HG02588 (cell line): Measurements from ENCODE around the gene CFH.
"Not testable (repeated sequence)": the region's sequence is repeated elsewhere in the genome, so short reads cannot be mapped to it uniquely, and the experiment has no call there.

ENCODE experiments used
- ATAC-seq: cut with Tn5 transposase; IDR thresholded peaks from one replicate; pipeline ENCODE4 v1.9.1; 2021; ENCODE audit warnings: mild to moderate bottlenecking, moderate library complexity; ENCODE audit not compliant: unreplicated experiment

CFH gene

DNA sequence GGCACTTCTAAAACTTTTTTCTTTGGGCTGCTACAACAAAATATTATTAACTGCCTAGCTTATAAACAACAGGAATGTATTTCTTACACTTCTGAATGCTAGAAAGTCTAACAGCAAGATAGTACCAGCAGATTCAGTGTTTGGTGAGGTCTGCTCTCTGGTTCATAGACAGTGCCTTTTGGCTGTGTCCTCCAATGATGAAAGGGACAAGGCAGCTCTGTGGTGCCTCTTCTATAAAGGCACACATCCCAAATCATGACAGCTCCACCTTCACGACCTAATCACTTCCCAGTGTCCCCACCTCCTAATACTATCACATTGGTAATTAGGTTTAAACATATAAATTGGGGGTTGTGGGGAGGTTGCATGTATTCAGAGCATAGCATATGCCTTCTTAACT, 9.5 kb downstream of the CFH start:
- no peak for ATAC-seq

DNA sequence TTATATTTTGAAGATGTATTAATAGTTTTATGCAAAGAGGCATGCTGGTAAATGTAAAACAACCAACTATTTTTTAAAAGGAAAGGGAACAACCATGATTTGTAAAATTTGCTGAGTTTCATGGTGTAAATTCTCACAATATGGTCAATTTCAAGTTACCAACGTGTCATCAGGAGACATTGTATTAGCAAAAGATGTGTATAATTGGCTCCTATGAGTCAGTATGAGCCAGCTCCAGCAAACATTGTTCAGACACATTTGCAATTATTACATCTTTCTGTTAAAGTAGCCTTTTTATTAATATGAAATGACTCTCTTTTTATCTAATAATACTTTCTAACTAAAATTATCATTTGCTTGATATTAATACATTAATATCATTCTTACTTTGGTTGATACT, 15.3 kb downstream of the CFH start:
- ATAC-seq = no peak

DNA sequence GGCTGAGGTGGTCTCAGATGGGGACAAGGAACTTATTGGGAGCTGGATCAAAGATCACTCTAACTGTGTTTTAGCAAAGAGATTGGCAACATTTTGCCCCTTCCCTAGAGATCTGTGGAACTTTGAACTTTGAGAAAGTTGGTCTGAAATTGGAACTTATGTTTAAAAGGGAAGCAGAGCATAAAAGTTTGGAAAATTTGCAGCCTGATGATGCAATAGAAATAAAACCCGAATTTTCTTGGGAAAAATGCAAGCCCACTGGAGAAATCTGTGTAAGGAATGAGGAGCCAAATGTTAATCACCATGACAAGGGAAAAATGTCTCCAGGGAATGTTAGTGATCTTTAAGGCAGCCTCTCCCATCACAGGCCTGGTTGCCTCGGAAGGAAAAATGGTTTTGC, 17.2 kb downstream of the CFH start:
- ATAC-seq = no peak

DNA sequence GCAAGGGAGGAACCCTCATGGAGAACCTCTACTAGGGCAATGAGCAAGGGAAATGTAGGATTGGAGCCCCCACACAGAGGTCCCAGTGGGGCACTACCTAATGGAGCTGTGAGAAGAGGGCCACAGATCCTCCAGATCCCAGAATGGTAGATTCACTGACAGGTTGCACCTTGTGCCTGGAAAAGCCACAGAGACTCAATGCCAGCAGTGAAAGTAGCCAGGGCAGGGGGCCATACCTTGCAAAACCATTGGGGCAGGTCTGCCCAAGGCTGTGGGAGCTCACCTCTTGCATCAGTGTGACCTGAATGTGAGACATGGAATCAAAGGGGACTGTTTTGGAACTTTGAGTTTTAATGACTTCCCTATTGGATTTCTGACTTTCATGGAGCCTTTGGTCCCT, 17.9 kb downstream of the CFH start:
- no peak for ATAC-seq

DNA sequence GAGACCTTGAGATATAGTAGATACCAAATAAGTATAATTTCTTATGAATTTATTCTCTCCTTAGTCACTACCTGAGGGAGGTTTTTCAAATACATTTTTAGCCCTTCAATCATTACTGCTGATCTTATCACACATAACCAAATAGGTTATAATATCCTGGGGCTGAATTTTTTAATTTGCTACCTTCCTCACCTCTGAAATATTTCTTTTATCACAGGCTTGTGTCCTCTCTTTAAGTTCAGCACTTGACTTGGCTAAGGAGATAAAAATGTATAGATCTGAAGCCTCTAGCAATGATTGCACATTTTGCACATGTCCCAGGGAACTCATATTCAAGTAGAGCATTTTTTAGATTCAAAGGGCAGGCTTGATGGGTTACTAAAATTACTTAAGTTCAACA, 23.1 kb downstream of the CFH start:
- ATAC-seq = no peak

DNA sequence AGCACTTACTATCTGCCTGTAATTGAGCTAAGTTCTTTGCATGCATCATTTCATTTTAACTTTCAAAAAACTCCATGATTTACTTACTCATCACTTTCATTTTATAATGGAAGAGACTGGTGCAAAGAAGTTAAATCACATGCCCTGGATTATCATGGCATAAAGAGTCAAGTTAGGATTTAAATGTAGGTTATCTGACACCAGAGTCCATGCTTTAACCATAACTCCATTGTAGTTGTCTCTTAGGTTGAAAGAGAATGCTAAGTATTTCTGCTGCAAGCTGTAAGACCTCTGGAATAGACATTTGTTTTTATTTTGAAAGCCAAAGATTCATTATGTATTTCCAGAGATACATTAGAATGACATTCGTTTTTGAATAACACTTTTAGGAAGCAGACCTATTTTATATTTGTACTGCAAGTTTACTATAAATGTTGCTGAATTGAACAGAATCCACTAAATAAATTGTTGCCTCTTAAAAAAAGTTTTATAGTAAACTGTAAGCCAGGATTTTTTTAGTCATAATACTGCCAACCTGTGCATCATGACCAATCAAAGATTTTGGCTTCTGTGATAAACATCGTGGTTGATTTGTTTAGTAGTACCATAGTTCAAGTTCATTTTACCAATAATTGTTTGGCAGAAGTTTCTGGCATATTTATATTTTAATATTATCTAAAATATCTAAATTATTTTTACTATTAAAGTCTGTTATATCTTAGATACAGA, 26.1 kb downstream of the CFH start:
- no peak for ATAC-seq

DNA sequence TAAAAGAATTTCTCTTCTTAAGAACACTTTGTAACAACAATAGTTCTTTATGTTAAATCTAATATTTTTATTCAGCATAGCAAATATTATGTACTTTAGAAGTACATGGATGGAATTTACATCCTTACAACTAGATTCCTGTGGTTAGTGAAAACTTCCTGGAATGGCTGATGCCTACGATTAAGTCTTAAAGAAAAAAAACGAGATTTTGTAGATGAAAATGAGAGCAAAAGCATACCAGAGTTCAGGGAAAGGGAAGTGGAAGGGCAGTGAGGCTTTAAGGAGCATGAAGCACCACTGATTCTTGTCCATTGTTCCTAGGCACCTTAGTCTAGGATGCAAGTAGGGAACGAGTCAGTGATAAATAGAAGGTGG, 26.7 kb downstream of the CFH start:
- ATAC-seq = no peak

DNA sequence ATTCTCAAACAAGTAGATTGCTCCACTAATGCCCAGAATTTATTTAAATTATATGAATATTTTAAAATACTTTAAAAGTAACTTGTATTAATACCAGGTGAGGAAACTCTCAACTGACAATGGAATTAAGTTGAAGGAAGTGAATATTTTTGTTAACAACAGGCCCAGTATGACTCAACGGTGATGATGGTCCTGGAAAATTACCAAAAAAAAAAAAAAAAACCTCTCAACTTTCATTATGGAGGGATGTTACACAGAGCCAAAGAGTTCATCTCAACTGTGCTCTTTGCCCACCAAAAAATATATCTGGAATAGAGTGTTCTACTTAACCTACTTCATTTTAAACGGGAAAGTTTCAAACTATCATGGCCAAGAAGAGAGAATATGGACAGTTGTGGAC, 28.3 kb downstream of the CFH start:
- no peak for ATAC-seq

DNA sequence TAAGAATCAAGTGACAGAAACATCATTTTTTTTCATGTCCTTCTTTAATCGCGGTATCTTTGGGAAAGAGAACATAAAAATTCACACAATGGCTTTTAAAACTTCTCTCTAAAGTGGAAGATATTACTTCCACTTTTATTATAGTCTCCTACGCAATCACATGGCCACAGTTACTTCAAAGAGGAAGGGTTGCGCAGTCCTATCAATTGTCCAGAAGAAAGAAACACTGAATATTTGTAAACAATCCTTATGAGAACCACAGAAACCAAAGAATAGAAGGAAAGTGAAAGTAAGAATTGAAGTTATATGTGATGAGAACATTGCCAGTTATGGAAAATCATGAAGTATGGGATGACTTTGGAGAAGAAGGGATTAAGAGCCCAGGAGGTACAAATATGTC, 32.6 kb downstream of the CFH start:
- ATAC-seq = no peak

DNA sequence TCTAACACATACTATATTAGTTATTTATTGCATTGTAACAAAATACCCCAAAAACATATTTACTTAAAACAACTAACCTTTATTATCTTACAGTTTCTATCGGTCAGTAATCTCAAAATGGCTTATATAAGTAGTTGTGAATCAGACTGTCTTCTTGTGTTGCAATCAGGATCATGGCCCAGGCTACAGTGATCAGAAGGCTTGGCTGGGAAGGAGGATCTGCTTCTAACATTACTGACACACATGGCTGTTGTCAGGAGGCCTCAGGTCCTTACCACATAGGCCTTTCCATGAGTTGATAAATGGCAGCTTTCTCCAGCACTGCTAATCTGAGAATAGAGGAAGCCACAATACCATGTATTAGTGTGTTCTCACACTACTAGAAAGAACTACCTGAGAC, 33.7 kb downstream of the CFH start:
- no peak for ATAC-seq

DNA sequence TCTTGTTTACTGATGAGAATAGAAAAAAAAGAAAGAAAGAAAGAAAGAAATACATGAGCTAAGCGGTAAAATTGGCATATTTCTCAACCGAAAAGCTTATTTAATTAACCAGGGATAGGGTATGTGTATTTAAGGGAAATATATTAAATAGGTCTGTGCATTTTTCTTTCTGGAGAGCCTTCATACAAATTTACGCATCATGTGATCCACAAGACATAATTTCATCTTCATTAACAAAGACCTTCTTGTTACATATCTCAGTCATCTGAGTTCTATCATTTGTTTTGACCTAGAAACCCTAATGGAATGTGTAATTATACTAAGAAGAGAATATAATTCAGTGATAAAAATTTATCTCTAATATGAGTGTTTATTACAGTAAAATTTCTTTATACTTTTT, 37.2 kb downstream of the CFH start:
- no peak for ATAC-seq

DNA sequence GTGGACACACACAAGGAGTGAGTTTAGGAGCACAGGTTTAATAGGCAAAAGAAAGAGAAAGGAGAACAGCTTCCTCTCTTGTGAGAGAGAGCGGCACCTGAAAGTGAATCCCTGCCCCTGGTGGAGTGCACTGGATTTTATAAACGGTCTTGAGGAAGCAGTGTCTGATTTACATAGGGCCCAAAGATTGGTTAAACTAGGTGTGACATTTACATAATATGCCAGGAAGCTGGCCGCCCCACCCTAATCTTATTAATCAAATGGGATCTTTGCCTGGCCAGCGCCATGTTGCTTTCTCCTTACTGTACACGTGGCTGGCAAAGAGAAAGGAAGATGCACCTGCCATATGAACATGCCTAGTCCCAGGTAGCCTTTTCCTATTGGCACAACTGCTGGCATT, 38.7 kb downstream of the CFH start:
- ATAC-seq = no peak

DNA sequence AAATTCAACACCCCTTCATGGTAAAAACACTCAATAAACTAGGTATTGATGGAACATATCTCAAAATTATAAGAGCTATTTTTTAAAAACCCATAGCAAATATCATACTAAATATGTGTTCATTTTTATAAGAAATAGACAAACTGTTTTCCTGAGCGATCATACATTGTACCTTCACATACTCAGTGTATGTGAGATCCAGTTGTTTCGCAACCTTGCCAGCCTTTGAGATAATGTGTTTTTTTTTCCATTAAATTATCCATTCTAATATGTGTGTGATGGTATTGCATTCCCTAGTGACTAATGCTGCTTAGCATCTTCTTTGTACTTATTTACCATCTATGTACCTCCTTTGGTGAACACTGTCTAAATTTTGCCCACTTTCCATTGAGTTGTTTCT, 47.1 kb downstream of the CFH start:
- ATAC-seq = no peak

DNA sequence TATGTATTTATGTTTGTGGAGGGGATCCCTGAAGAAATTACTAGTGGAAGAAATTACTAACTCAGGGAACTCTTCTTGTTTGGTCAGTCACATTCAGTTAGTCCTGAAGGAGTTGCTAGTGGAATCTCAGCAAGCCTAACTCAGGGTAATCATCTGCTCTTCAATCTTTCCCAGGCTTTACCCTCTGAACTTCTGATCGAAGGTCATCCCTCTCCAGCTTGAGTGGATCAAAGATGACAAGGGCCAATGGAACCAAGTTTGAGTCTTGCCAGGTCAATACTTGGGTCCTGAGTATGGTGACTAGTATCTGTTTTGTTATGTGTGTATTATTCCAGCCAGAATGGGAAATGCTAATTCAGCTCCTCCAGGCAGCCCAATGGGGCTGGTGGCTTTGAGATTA, 49.3 kb downstream of the CFH start:
- no peak for ATAC-seq

DNA sequence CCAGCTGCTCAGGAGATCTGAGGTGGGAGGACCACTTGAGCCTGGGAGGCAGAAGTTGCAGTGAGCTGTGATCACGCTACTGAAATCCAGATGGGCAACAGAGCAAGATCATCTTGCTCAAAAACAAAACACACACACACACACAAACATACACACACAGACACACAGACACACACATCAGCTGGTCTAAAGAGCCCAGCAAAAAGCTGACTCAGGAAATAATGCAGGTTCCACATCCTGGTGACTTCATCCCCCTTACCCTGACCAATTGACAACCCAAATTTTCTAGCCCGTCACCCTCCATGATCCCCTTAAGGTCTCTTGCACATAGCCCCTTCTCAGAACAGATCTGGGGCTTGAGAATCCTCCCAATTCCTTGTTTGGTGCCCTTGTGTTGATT, 58.0 kb downstream of the CFH start:
- ATAC-seq = not testable (repeated sequence)

DNA sequence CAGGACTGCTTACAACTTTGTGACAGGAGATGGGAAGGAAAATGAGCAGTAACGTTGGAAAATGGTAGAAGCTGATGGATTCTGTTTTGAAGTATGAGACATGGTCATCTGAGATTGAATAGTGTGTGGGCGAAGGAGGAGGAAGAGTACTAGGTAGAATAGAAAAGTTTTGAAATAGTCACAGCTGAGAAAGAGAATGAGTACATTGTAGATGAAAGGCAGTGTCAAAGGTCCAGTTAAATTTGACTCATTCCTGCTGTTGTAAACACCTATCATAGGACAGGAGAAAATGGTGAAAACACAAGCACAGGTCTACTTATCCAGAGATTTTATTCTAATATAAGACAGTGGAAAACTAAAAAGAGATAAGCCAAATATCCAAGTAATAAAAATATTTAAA, 66.0 kb downstream of the CFH start:
- ATAC-seq = no peak

DNA sequence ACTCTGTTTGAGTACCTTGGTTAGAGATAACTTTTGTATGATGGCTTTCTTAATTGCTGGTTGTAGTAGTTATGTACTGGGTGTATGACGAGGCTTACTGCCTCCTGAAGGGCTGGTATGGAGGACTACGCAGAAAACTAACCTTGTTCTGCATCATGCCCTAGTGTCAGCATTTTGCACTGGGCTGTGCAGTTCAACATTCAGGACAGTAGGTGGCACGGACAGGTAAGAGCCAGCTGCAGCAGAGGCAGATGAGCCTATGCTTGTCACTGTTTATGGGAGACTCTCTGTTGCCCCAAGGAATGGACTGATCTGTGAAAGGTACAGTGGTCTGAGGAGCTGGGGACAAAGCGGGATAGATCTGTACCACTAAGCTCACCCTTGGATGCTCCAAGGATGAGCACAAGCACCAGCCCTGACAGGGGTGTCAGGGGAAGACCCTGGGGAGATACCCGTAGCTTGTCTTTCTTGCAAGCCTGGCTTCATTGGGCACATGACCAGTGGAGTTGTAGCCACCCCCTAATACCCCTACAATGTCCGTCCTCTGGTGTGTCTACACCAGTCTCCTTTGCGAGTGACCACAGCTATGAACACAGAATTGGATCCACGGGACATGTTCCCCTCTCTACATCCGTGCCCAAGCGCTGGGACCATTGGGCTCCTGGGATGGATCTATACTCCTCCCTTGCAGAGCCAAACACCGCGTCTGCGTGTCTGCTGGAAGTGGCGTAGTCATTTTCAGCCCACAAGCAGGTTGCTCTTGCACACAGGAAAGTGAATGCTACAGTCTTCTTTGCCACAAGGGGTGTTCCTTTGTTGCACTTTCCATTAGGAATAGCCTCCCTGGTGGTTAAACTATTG, 71.7 kb downstream of the CFH start:
- no peak for ATAC-seq

DNA sequence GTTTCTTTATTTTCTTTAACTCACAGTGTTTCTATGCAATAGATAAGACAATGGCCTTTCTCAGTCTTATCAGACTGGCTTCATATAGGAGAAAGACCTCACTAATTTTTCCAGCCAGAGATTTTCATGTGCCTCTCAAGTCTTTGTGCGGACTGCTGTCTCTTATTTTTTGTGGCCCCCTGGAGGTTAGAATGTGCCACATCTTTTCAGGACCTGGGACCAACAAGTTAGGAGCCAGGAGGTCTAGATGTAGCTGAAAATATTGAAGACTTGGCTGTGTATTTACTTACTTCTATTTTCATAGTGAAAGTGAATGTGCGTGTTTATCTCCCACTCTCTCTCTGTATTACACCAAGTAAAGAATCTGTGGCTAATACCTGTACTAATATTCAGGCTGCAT, 80.7 kb downstream of the CFH start:
- no peak for ATAC-seq

DNA sequence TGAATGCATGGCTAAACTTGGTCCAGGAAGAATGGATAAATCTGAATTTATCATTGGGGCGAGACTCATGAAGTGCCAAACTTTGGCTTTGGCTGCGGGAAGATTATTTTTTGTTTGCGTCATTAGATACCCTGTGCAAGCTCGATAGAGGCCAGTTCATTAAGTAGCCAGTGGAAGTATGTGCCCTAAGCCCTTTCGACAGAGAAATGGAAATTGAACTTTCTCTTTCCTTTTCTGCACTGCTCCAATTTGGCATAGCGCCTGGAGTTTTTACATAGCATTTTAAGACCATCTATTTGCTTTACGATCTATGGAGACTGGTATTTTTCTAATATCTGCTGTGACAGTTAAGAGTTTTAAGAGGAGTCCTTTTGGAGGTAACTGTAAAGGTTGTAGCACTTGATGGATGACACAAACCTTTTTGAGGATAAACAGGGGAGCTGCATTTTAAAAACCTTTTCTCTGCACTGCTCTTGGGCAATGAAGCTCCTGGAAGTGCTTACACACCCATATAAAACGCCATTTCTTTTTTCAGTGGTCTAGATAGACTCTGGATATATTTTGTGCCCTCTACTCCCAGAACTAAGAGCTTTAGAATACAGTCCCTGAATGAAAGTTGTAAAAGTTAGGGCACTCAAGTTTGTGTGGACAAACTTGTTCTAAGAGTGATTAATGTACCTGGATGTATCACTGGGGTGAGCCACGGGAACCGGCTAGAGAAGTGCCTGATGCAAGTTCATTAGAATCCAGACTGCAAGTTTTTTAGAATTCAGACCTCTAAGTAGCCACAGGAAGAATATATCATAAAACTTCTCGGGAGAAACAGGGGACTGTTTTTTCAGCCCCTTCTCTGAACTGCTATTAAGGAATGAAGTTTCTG, 81.5 kb downstream of the CFH start:
- ATAC-seq = no peak

DNA sequence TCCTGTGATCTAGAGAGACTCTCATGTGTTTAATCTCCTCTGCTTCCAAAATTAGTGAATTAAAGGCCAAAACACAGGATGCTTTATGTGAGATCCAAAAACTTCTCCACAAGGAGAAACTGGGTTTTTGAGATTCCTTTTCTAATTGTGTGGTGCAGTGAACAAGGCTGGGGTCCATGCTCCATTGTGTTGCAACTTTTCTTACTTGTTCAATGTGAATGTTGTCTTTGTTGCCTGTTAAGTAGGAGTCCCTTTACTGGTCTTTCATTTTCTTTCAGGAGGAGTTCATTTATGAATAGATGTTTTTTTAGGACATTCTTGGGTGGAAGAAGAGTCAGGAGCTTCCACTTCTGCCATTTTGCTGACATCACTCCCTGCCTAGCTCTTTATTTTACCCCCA, 82.2 kb downstream of the CFH start:
- no peak for ATAC-seq

DNA sequence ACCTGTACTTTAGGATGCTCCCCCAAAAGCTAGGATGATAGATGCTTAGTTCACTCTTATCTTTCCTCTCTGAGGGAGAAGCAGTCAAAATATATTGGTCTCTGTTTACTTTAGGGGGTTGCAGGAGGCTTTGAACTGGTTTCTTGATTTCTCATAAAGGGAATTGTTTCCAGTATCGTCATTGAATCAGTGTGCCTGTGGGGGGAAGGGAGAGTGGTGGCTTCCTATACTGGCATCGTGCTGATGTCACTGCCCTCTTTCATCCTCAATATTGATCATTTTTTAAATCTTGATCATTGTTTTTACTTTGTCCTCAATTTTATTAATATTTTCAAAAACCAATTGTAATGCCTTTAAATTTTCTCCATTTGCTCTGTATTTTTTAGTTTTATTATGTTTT, 82.6 kb downstream of the CFH start:
- ATAC-seq = no peak

DNA sequence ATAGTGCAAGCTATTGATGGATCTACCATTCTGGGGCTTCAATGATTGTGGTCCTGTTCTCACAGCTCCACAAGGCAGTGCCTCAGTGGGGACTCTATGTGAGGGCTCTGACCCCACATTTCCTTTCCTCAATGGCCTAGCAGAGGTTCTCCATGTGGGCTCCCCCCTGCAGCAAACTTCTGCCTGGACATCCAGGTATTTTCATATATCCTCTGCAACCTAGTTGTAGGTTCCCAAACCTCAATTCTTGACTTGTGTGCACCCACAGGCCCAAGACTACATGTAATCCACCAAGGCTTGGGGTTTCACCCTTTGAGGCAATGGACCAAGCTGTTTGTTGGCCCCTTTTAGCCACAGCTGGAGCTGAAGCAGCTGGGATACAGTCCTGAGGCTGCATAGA, 86.9 kb downstream of the CFH start:
- ATAC-seq = no peak
